ENCODE results near the gene P2RX7.
"Not testable (repeated sequence)": the region's sequence is repeated elsewhere in the genome, so short reads cannot be mapped to it uniquely, and the experiment has no call there.

Gene P2RX7

DNA sequence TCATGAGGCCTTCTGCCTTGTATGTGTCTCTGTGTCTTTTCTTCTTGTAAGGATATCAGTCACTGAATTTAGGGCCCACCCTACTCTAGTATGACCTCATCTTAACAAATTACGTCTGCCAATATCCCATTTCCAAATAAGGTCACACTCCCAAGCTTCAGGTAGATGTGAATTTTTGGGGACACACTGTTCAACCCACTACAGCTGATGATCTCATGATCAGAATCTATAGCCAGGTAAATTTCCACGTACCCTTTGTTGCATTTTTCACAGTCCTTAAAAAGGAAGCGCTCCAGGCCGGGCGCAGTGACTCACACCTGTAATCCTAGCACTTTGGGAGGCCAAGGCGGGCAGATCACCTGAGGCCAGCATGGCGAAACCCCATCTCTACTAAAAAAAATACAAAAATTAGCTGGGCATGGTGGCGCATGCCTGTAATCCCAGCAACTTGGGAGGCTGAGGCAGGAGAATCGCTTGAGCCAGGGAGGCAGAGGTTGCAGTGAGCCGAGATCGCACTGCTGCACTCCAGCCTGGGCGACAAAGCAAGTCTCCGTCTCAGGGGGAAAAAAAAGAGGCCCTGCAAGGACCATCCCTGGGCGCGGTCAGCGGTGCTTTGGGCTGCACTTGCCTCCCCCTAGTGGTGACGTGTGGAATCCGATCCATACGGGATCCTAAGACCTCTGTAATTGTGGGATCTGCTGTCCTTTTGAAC lies 97.3 kb downstream of the P2RX7 start:
- DNase-seq (ENCODE audit: low read depth in 2 of 2): not testable (repeated sequence)

DNA sequence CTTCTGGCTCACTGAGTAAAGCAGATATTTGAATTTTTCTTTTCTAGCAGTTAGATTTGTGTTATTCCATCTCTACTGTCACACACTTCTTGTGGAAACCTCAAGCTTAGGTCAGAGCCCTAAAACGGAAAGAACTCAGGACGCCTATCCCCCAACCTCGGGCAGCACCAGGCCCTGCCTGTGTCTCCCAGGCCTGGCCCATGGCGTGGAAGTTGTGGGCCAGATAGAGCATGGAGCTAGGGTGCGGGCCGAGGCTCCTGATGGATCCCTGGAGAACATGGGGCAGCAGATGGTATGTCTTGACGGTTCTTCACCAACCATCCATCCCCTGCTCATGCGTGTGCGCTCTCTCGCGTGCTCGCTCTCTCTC lies 97.8 kb downstream of the P2RX7 start:
- DNase-seq (ENCODE audit: low read depth in 2 of 2): no peak

DNA sequence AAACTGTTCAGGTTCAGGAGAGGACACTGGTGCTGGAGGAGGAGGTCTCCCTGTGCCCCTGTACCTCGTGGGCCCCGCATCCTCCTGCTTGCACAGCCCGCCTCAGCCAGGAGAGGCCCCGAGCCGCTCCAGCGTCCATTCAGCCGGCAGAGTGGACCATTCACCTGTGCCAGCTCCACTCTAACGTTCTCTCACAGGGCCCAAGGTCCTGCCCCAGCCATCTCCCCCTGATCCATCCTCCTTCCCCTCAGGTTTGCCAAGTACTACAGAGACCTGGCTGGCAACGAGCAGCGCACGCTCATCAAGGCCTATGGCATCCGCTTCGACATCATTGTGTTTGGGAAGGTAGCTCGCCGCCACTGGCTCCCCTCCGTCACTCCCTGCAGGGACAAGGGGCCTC lies 99.5 kb downstream of the P2RX7 start:
- no peak for DNase-seq (ENCODE audit: low read depth in 2 of 2)

DNA sequence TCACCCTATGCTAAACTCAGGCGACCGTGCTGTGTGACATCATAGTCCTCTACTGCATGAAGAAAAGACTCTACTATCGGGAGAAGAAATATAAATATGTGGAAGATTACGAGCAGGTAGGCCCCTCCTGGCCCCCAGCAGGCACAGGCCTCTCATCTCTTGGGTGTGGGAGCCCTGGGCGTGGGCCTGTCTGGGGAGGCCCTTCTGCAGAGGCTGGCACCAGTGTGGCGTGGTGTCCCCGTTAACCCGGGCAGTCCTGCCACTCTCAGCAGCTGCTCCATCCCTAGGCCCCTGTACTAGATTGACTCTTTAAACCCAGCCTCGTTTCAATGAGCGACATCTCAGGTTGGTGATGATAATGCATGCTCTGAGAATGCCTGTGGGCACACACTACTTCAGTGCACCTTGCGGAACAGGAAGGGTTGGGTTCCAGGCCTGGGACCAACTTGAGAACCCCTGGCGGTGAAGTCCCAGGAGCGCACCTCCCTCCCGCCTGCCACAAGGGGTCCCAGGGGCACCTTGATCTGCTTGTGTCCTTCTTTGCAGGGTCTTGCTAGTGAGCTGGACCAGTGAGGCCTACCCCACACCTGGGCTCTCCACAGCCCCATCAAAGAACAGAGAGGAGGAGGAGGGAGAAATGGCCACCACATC lies 100.4 kb downstream of the P2RX7 start:
- DNase-seq (ENCODE audit: low read depth in 2 of 2): no peak

DNA sequence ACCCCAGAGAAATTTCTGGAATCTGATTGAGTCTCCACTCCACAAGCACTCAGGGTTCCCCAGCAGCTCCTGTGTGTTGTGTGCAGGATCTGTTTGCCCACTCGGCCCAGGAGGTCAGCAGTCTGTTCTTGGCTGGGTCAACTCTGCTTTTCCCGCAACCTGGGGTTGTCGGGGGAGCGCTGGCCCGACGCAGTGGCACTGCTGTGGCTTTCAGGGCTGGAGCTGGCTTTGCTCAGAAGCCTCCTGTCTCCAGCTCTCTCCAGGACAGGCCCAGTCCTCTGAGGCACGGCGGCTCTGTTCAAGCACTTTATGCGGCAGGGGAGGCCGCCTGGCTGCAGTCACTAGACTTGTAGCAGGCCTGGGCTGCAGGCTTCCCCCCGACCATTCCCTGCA lies 100.9 kb downstream of the P2RX7 start:
- no peak for DNase-seq (ENCODE audit: low read depth in 2 of 2)

DNA sequence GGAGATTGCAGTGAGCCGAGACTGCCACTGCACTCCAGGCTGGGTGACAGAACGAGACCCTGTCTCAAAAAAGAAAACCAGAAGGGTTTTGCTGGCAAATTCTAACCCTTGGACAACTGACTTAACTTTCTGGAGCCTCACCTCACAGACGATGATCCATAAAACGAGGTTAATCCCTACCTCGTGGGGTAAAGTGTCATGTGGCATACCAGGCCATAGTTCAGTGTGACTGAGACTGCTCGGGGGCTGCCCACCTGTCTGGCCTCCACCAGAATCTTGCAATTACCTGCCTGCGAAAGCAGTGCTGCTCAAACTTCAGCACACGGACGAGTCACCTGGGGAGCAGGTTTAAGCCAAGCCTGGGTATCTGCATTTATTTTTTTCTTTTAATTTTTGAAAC lies 104.1 kb downstream of the P2RX7 start:
- DNase-seq (ENCODE audit: low read depth in 2 of 2): no peak

DNA sequence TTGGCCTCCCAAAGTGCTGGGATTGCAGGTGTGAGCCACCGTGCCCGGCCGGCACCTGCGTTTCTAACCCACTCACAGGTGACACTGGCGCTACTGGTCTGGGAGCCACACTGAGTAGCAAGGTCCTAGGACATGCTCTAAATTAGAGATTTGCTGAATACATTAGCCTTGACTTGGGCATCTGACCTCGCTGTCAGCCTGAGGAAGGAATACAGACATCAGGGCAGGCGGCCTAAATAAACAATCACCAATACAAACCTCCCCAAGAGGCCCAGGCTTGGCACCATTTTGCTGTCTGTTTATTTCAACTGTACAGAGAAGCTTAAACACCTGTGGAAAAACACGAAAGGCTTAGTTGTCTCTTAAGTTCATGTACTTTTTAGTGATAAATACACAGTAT lies 104.7 kb downstream of the P2RX7 start:
- no peak for DNase-seq (ENCODE audit: low read depth in 2 of 2)

Data from activated CD8-positive, alpha-beta memory T cell treated with anti-CD3 and anti-CD28 coated beads for 4 hours (primary cell).